HG02973 (cell line): Measurements from ENCODE around the gene EXD1.

Experiments
- ATAC-seq: cut with Tn5 transposase; IDR thresholded peaks from one replicate; pipeline ENCODE4 v1.9.1; 2021; ENCODE audit warnings: moderate library complexity; ENCODE audit not compliant: unreplicated experiment

Gene EXD1

GRCh38 chr15:41233367-41233771 lies 2.8 kb upstream of the EXD1 start:
- ATAC-seq: no peak

GRCh38 chr15:41231422-41232226 lies 1.1 kb upstream of the EXD1 start:
- ATAC-seq: peak; percentile 27

- ATAC-seq: no peak
Observed at GRCh38 chr15:41230345-41230649, 260 bp downstream of the EXD1 start.

- ATAC-seq: no peak
Observed at GRCh38 chr15:41219381-41219780, 11.2 kb downstream of the EXD1 start.

- no peak for ATAC-seq
Observed at GRCh38 chr15:41218851-41219250, 11.7 kb downstream of the EXD1 start.

- no peak for ATAC-seq
Observed at GRCh38 chr15:41215708-41216107, 14.8 kb downstream of the EXD1 start.

- no peak for ATAC-seq
Observed at GRCh38 chr15:41207687-41208448, 22.7 kb downstream of the EXD1 start.

GRCh38 chr15:41205315-41205714 lies 25.2 kb downstream of the EXD1 start:
- ATAC-seq: no peak

- ATAC-seq: no peak
Observed at GRCh38 chr15:41203395-41203794, 27.2 kb downstream of the EXD1 start.

- no peak for ATAC-seq
Observed at GRCh38 chr15:41199470-41199869, 31.1 kb downstream of the EXD1 start.

- ATAC-seq: no peak
Observed at GRCh38 chr15:41194444-41194843, 36.1 kb downstream of the EXD1 start.

- ATAC-seq: no peak
Observed at GRCh38 chr15:41183581-41183980, 47.0 kb downstream of the EXD1 start.

GRCh38 chr15:41182266-41182665 lies 48.3 kb downstream of the EXD1 start:
- no peak for ATAC-seq

GRCh38 chr15:41180206-41180789 lies 50.3 kb downstream of the EXD1 start:
- ATAC-seq: no peak

GRCh38 chr15:41169781-41170180 lies 60.8 kb downstream of the EXD1 start:
- no peak for ATAC-seq

GRCh38 chr15:41169086-41169485 lies 61.5 kb downstream of the EXD1 start:
- no peak for ATAC-seq

GRCh38 chr15:41161736-41162135 lies 68.8 kb downstream of the EXD1 start:
- ATAC-seq: no peak

GRCh38 chr15:41161336-41161735 lies 69.2 kb downstream of the EXD1 start:
- ATAC-seq: no peak

- ATAC-seq: no peak
Observed at GRCh38 chr15:41160639-41161315, 69.8 kb downstream of the EXD1 start.

GRCh38 chr15:41154412-41154811 lies 76.1 kb downstream of the EXD1 start:
- ATAC-seq: no peak

GRCh38 chr15:41153733-41154132 lies 76.8 kb downstream of the EXD1 start:
- ATAC-seq: no peak
